IMR-90 (cell line): Measurements from ENCODE around the gene TRIP4. TPM values are rescaled to one million over a fixed set of nuclear protein-coding genes. Genes with fewer than 3 reads are reported as not detected.

Source experiments
- ATAC-seq: fragments of 200-7000 bp; cut with Tn5 transposase; 2 replicates; pipeline ENCODE4 v1.9.1; 2020; ENCODE audit warnings: low read depth, mild to moderate bottlenecking, moderate library complexity
- BruUV-seq: library from RNA; stranded (reverse); fragments of 400-500 nt; replicated peaks from 2 replicates; lab custom pipeline; 2021; lab: Mats Ljungman, UMichigan
- CTCF ChIA-PET: fragments of 300-600 bp; formaldehyde crosslinking; extraction: SDS; loops from one replicate; lab custom pipeline; 2021; ENCODE audit warnings: antibody characterized with exemption; lab: Yijun Ruan, JAX
- POLR2A ChIA-PET: fragments of 300-600 bp; sonication (Branson Sonifier 250); formaldehyde crosslinking; loops from one replicate; lab custom pipeline; 2022; ENCODE audit warnings: antibody characterized with exemption; ENCODE audit not compliant: unreplicated experiment; lab: Charles Lee
- DNase-seq: peaks from one replicate; pipeline ENCODE4 v3.0.0; 2013
- H2AFZ ChIP-seq: replicated peaks from 2 replicates; pipeline ENCODE3; 2013; ENCODE audit warnings: low read length, mild to moderate bottlenecking; ENCODE audit not compliant: poor library complexity
- H2AK5ac ChIP-seq: 2 replicates; pipeline ENCODE4 v1.6.1; 2013; ENCODE audit warnings: low read depth, low read length, inconsistent platforms
- H2AK9ac ChIP-seq: replicated peaks from 2 replicates; pipeline ENCODE3; 2013; ENCODE audit warnings: mild to moderate bottlenecking, low read depth, low read length, moderate library complexity; ENCODE audit not compliant: poor library complexity
- H2BK120ac ChIP-seq: 2 replicates; pipeline ENCODE4 v1.6.1; 2013; ENCODE audit warnings: low read depth, low read length, inconsistent platforms
- H2BK15ac ChIP-seq: 3 replicates; pipeline ENCODE4 v1.6.1; 2013; ENCODE audit warnings: low read depth, low read length, inconsistent platforms
- H2BK20ac ChIP-seq: 2 replicates; pipeline ENCODE4 v1.6.1; 2013; ENCODE audit warnings: low read depth, mild to moderate bottlenecking, inconsistent platforms, low read length, moderate library complexity
- H2BK5ac ChIP-seq: 2 replicates; pipeline ENCODE4 v1.6.1; 2013; ENCODE audit warnings: mild to moderate bottlenecking, low read depth, low read length, inconsistent platforms; ENCODE audit not compliant: poor library complexity, severe bottlenecking
- H3K14ac ChIP-seq: replicated peaks from 2 replicates; pipeline ENCODE4 v1.6.1; 2013; ENCODE audit warnings: low read depth, low read length, inconsistent platforms
- H3K18ac ChIP-seq: 2 replicates; pipeline ENCODE4 v1.6.1; 2013; ENCODE audit warnings: low read depth, low read length, control low read depth
- H3K23ac ChIP-seq: 2 replicates; pipeline ENCODE4 v1.6.1; 2013; ENCODE audit warnings: low read depth, low read length, inconsistent platforms
- H3K27ac ChIP-seq: 2 replicates; pipeline ENCODE4 v1.5.1; 2013; ENCODE audit warnings: mild to moderate bottlenecking, control low read depth, low read length; ENCODE audit not compliant: insufficient read depth
- H3K27me3 ChIP-seq: 2 replicates; pipeline ENCODE4 v1.6.1; 2013; ENCODE audit warnings: low read length; ENCODE audit not compliant: control insufficient read depth, insufficient read depth
- H3K36me3 ChIP-seq: 2 replicates; pipeline ENCODE4 v1.6.1; 2013; ENCODE audit warnings: low read length, mixed read lengths; ENCODE audit not compliant: control insufficient read depth, insufficient read depth
- H3K4ac ChIP-seq: 2 replicates; pipeline ENCODE4 v1.6.1; 2013; ENCODE audit warnings: low read depth, low read length, inconsistent platforms
- H3K4me1 ChIP-seq: 2 replicates; pipeline ENCODE4 v1.6.1; 2013; ENCODE audit warnings: low read length, mixed read lengths; ENCODE audit not compliant: control insufficient read depth, insufficient read depth
- H3K4me2 ChIP-seq: 2 replicates; pipeline ENCODE4 v1.6.1; 2013; ENCODE audit warnings: low read depth, mild to moderate bottlenecking, control low read depth, low read length, moderate library complexity
- H3K4me3 ChIP-seq: 2 replicates; pipeline ENCODE4 v1.5.1; 2013; ENCODE audit warnings: low read depth, mild to moderate bottlenecking, control low read depth, low read length, moderate library complexity; ENCODE audit not compliant: insufficient read depth
- H3K56ac ChIP-seq: 2 replicates; pipeline ENCODE4 v1.6.1; 2013; ENCODE audit warnings: low read length, inconsistent platforms; ENCODE audit not compliant: insufficient read depth; ENCODE audit errors: extremely low read depth
- H3K79me1 ChIP-seq, 2 experiments: 2 replicates each; pipeline ENCODE4 v1.6.1; 2013; ENCODE audit warnings: low read length in 2 of 2, inconsistent platforms in 1 of 2, low read depth in 1 of 2
- H3K9ac ChIP-seq: 2 replicates; pipeline ENCODE4 v1.6.1; 2013; ENCODE audit warnings: low read depth, low read length, control low read depth
- H3K9me1 ChIP-seq: 2 replicates; pipeline ENCODE4 v1.6.1; 2013; ENCODE audit warnings: low read length, inconsistent platforms; ENCODE audit not compliant: insufficient read depth
- H3K9me3 ChIP-seq: 2 replicates; pipeline ENCODE4 v1.6.1; 2013; ENCODE audit warnings: low read length; ENCODE audit not compliant: control insufficient read depth, insufficient read depth
- H4K20me1 ChIP-seq: 2 replicates; pipeline ENCODE4 v1.6.1; 2013; ENCODE audit warnings: low read length, inconsistent platforms; ENCODE audit not compliant: insufficient read depth
- H4K5ac ChIP-seq: 2 replicates; pipeline ENCODE4 v1.6.1; 2013; ENCODE audit warnings: mild to moderate bottlenecking, low read depth, low read length, control low read depth
- H4K8ac ChIP-seq, 2 experiments: 2 replicates each; pipeline ENCODE4 v1.6.1; 2013; ENCODE audit warnings: low read depth in 2 of 2, low read length in 2 of 2, control low read depth in 1 of 2, inconsistent platforms in 1 of 2
- H4K91ac ChIP-seq: 2 replicates; pipeline ENCODE4 v1.6.1; 2013; ENCODE audit warnings: low read depth, low read length, inconsistent platforms; ENCODE audit not compliant: insufficient read depth
- BHLHE40 ChIP-seq: fragments of 150-350 bp; IDR thresholded peaks from 2 replicates; pipeline ENCODE4 v1.6.1; 2016; ENCODE audit warnings: mild to moderate bottlenecking, low read depth, low read length
- POLR2A ChIP-seq: IDR thresholded peaks from 2 replicates; pipeline ENCODE4 v1.6.1; 2012; ENCODE audit warnings: mild to moderate bottlenecking, low read depth, low read length
- RAD21 ChIP-seq: IDR thresholded peaks from 2 replicates; pipeline ENCODE4 v1.6.1; 2012; ENCODE audit warnings: low read length, improper control_type of control experiment
- RFX5 ChIP-seq: IDR thresholded peaks from 2 replicates; pipeline ENCODE4 v1.8.0; 2012; ENCODE audit warnings: low read depth, mild to moderate bottlenecking, low read length, moderate library complexity
- WGBS, 2 experiments: methylation state at CpG; one replicate each; pipeline versions ENCODE4 v1.1.5 to v1.1.7; 2013; ENCODE audit warnings: missing lambda C conversion rate in 2 of 2; ENCODE audit not compliant: insufficient read length in 1 of 2; ENCODE audit errors: extremely low coverage in 2 of 2; 5-methylcytosine and 5-hydroxymethylcytosine counted together
- dilution Hi-C: fragments of 300-500 bp; cut with HindIII; formaldehyde crosslinking; loops from one replicate; pipeline ENCODE4 v1.14.3; 2018; ENCODE audit warnings: low sequenced_read_pairs; ENCODE audit not compliant: unreplicated experiment
- in situ Hi-C: fragments of 300-500 bp; cut with MboI; formaldehyde crosslinking; loops from 3 replicates; pipeline ENCODE4 v1.14.3; 2019; ENCODE audit warnings: low sequenced_read_pairs, inconsistent platforms, mixed read lengths
- intact Hi-C: fragments of 100-400 bp; cut with micrococcal nuclease; formaldehyde crosslinking; loops from 2 replicates; pipeline ENCODE4 v1.10.0; 2022
- polyA plus RNA-seq, 3 experiments: library from polyadenylated mRNA; depleted of rRNA; stranded (reverse); fragments of >200 nt; gene quantifications; 2 replicates each; pipeline ENCODE4 v1.2.3, GENCODE V29; 2012; ENCODE audit warnings: low replicate concordance in 1 of 3
- total RNA-seq: library from RNA; depleted of rRNA; stranded (reverse); fragments of >200 nt; gene quantifications from 2 replicates; pipeline ENCODE4 v1.2.3, GENCODE V29; 2012
- TF ChIP-seq, protein P1 (sequence below): fragments of 150-350 bp; IDR thresholded peaks from 2 replicates; pipeline ENCODE4 v1.6.1; 2017; ENCODE audit warnings: mild to moderate bottlenecking, antibody characterized with exemption, low read length, low read depth

TRIP4 gene
- total and polyA plus RNA-seq, 2 of the 4 experiments (the other 2 are of a cell fraction): 13.1 to 19.4 TPM

DNA sequence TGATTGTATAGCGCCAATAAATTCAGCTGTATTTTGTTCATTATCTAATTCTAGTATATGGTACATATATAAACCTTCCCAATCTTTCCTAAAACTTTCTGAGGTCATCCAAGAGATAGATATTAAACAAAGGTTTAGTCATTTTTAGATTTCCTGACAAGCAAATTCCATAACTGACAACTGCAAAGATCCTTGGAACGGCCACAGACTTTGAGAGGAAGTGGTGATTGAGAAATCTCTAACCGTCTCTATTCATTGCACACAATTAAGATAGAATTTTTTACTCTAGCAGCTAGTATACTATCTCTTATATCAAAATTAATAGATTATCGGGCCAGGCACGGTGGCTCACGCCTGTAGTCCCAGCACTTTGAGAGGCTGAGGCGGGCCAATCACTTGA lies 36.4 kb upstream of the TRIP4 start:
- no peak overlapping the region for H2BK5ac ChIP-seq
- no peak overlapping the region for H3K27ac ChIP-seq
- H3K79me1 ChIP-seq: peaks cover 6 to 46% of the 10 kb centered on the region in 2 experiments; a peak in 3 of 4 replicates
- intact Hi-C loops: no loop called here
- H4K91ac ChIP-seq: no peak overlapping the region
- no peak overlapping the region for H2BK15ac ChIP-seq
- no peak for TF ChIP-seq BHLHE40
- no peak for TF ChIP-seq RFX5
- TF ChIP-seq POLR2A: no peak
- TF ChIP-seq RAD21: no peak
- TF ChIP-seq, protein P1, sequence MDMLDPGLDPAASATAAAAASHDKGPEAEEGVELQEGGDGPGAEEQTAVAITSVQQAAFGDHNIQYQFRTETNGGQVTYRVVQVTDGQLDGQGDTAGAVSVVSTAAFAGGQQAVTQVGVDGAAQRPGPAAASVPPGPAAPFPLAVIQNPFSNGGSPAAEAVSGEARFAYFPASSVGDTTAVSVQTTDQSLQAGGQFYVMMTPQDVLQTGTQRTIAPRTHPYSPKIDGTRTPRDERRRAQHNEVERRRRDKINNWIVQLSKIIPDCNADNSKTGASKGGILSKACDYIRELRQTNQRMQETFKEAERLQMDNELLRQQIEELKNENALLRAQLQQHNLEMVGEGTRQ: no peak
- no peaks in the 10 kb centered on the region for H3K27me3 ChIP-seq
- ATAC-seq (no peak), DNase-seq (peak; percentile 29)
- 100% methylated on average over 1 of the region's 7 CpGs; no CpG with 5 or more reads in 1 of the 2 experiments for WGBS, 2 experiments
- no peak overlapping the region for H4K5ac ChIP-seq
- H2AK5ac ChIP-seq: no peak overlapping the region
- ChIA-PET POLR2A (no interaction called here), CTCF (no interaction called here)
- H3K23ac ChIP-seq: no peak overlapping the region
- H3K18ac ChIP-seq: no peak overlapping the region
- H3K56ac ChIP-seq: no peak overlapping the region
- no peak overlapping the region for H3K9ac ChIP-seq
- in situ Hi-C loops: no loop called here
- peaks cover 4% of the 10 kb centered on the region; the same call in 1 of the 2 replicates for H3K36me3 ChIP-seq
- H3K4ac ChIP-seq: no peak overlapping the region
- H3K14ac ChIP-seq: no peak overlapping the region
- no peak overlapping the region for H3K4me2 ChIP-seq
- H2AK9ac ChIP-seq: no peak overlapping the region
- H2BK120ac ChIP-seq: no peak overlapping the region; the same call in 1 of the 2 replicates
- H3K9me3 ChIP-seq: no peaks in the 10 kb centered on the region
- H4K20me1 ChIP-seq: peaks cover 8% of the 10 kb centered on the region; the same call in 1 of the 2 replicates
- dilution Hi-C loops: no loop called here
- no peak overlapping the region for H4K8ac ChIP-seq
- H2AFZ ChIP-seq: no peak overlapping the region
- H3K4me3 ChIP-seq: no peak overlapping the region
- H2BK20ac ChIP-seq: no peak overlapping the region
- BruUV-seq: no TSS peak
- peaks cover 2% of the 10 kb centered on the region for H3K4me1 ChIP-seq
- peaks cover 4% of the 10 kb centered on the region; the same call in 1 of the 2 replicates for H3K9me1 ChIP-seq
